ENCODE measurements around the gene EFNB3. TPM values are rescaled to one million over a fixed set of nuclear protein-coding genes. Genes with fewer than 3 reads are reported as not detected.

Gene EFNB3
- total and polyA plus RNA-seq, 10 of the 15 experiments (the other 5 are each of a cell fraction or from before 2014, with no cell fraction given): 0.01 to 0.13 (median 0.04) TPM; not detected in 5

- BruUV-seq (replicated peaks): no TSS peak
- ATAC-seq: no peak
- DNase-seq (ENCODE audit: low read depth, low spot score): no peak
- 93% methylated on average over 14 of the region's 14 CpGs for WGBS (ENCODE audit: insufficient coverage, insufficient replicate concordance, low lambda C conversion rate, missing lambda C conversion rate)
- Histone ChIP-seq H3K79me2 (ENCODE audit: control insufficient read depth, insufficient read depth, low read length) (0 out of 2 replicates have a peak, but pooled peaks cover 2% of the 10 kb centered on the region), H3K27ac (ENCODE audit: control insufficient read depth, insufficient read depth) (no peak overlapping the region), H3K4me1 (ENCODE audit: control insufficient read depth, insufficient read depth, low read length) (no peaks in the 10 kb centered on the region), H3K4me2 (ENCODE audit: control insufficient read depth, insufficient read depth) (no peak overlapping the region), H2AFZ (ENCODE audit: control insufficient read depth, low read depth, low read length) (no peak overlapping the region), H3K9me3 (replicated peaks; ENCODE audit: control insufficient read depth, insufficient read depth, low read length) (peaks cover 8% of the 10 kb centered on the region), H3K27me3 (replicated peaks in 1 of 2; ENCODE audit: control insufficient read depth in 2 of 2, insufficient read depth in 2 of 2, low read length in 1 of 2) (no peaks in the 10 kb centered on the region), H3K36me3 (ENCODE audit: control insufficient read depth in 2 of 2, insufficient read depth in 2 of 2, low read length in 1 of 2) (peaks cover 20 to 26% of the 10 kb centered on the region in 2 experiments), H4K20me1 (ENCODE audit: control insufficient read depth, insufficient read depth) (no peaks in the 10 kb centered on the region), H3K9ac (ENCODE audit: control insufficient read depth, insufficient read depth, low read length) (no peak overlapping the region), H3K4me3 (no peak overlapping the region)
- ChIA-PET SMC1A (ENCODE audit: uncharacterized antibody, unreplicated experiment) (no interaction called here), CTCF (interaction anchor here (0.8 kb wide), 1 partner anchor 42 kb away, joined by 4 read pairs; no protein-coding TSS in a partner anchor), POLR2A (no interaction called here), RAD21 (ENCODE audit: unreplicated experiment) (no interaction called here)
- FAIRE-seq: no peak
- TF ChIP-seq POLR2A (IDR thresholded peaks at IDR 0.05; ENCODE audit: low read depth, low read length): peak; percentile 53; the same call in 1 of the 2 replicates
- TF ChIP-seq BCL3 (IDR thresholded peaks at IDR 0.05; ENCODE audit: borderline replicate concordance, insufficient read depth, low read depth, low read length, poor library complexity, severe bottlenecking): no peak
- in situ Hi-C loops (cut with MboI): no loop called here
- intact Hi-C loops (cut with micrococcal nuclease; ENCODE audit: unreplicated experiment): loop anchor here (5.0 kb wide), 1 partner anchor 43 kb away; the partner anchor contains the start of gene SHBG
Observed at GRCh38 chr17:7674934-7675333, 30.1 kb upstream of the EFNB3 start.

GRCh38 chr17:7676533-7676932 is 28.5 kb upstream of the EFNB3 start:
- no peak overlapping the region for H2AFZ ChIP-seq (ENCODE audit: control insufficient read depth, low read depth, low read length)
- H3K9ac ChIP-seq (ENCODE audit: control insufficient read depth, insufficient read depth, low read length): no peak overlapping the region
- H3K9me3 ChIP-seq (replicated peaks; ENCODE audit: control insufficient read depth, insufficient read depth, low read length): peaks cover 8% of the 10 kb centered on the region
- no peak overlapping the region for H3K27ac ChIP-seq (ENCODE audit: control insufficient read depth, insufficient read depth)
- H3K4me3 ChIP-seq: no peak overlapping the region
- FAIRE-seq (no peak), ATAC-seq (no peak), DNase-seq (ENCODE audit: low read depth, low spot score) (no peak)
- SMC1A ChIA-PET (ENCODE audit: uncharacterized antibody, unreplicated experiment): no interaction called here
- RAD21 ChIA-PET (ENCODE audit: unreplicated experiment): no interaction called here
- 0 out of 2 replicates have a peak, but pooled peaks cover 2% of the 10 kb centered on the region for H3K79me2 ChIP-seq (ENCODE audit: control insufficient read depth, insufficient read depth, low read length)
- POLR2A ChIA-PET: interaction anchor here (0.7 kb wide), 1 partner anchor 282 kb away, joined by 3 read pairs; the partner anchor contains the start of gene PLSCR3
- intact Hi-C loops (cut with micrococcal nuclease; ENCODE audit: unreplicated experiment): loop anchor here (5.0 kb wide), 1 partner anchor 44 kb away; the partner anchor contains the start of gene SHBG
- H3K4me1 ChIP-seq (ENCODE audit: control insufficient read depth, insufficient read depth, low read length): no peaks in the 10 kb centered on the region
- in situ Hi-C loops (cut with MboI): no loop called here
- BruUV-seq (replicated peaks): no TSS peak
- H3K4me2 ChIP-seq (ENCODE audit: control insufficient read depth, insufficient read depth): no peak overlapping the region
- no peaks in the 10 kb centered on the region; the same call in 1 of the 2 replicates for H4K20me1 ChIP-seq (ENCODE audit: control insufficient read depth, insufficient read depth)
- CTCF ChIA-PET: interaction anchor here (1.1 kb wide), 1 partner anchor 11 kb away, joined by 3 read pairs; no protein-coding TSS in a partner anchor
- H3K36me3 ChIP-seq (ENCODE audit: control insufficient read depth in 2 of 2, insufficient read depth in 2 of 2, low read length in 1 of 2): peaks cover 15 to 17% of the 10 kb centered on the region in 2 experiments
- H3K27me3 ChIP-seq (replicated peaks in 1 of 2; ENCODE audit: control insufficient read depth in 2 of 2, insufficient read depth in 2 of 2, low read length in 1 of 2): no peaks in the 10 kb centered on the region
- 100% methylated on average over 5 of the region's 5 CpGs for WGBS (ENCODE audit: insufficient coverage, insufficient replicate concordance, low lambda C conversion rate, missing lambda C conversion rate)
- TF ChIP-seq SIN3A (IDR thresholded peaks at IDR 0.05; ENCODE audit: low read depth, low read length) (no peak), RB1 (IDR thresholded peaks at IDR 0.05; ENCODE audit: borderline replicate concordance) (no peak), POU2F2 (IDR thresholded peaks at IDR 0.05; ENCODE audit: borderline replicate concordance, low read depth, low read length) (no peak), SUPT20H (IDR thresholded peaks at IDR 0.05; ENCODE audit: borderline replicate concordance, control insufficient read depth, low read depth, low read length) (no peak), ZBTB40 (IDR thresholded peaks at IDR 0.05; ENCODE audit: borderline replicate concordance) (no peak), NFIC (IDR thresholded peaks at IDR 0.05; ENCODE audit: low read depth, low read length) (no peak)
